Central memory CD4-positive, alpha-beta T cell (primary cell): ENCODE measurements around the gene GTPBP10.
A peak's percentile ranks its signal among the peaks of the same experiment; 100 is the strongest.
"Not testable (repeated sequence)": the region's sequence is repeated elsewhere in the genome, so short reads cannot be mapped to it uniquely, and the experiment has no call there.

Experiments
- DNase-seq: peaks from one replicate; pipeline ENCODE4 v3.0.0; 2022
- total RNA-seq, 3 experiments: gene quantifications; one replicate each; lab custom pipeline; 2026; lab: John Stamatoyannopoulos, UW

GTPBP10 gene, protein sequence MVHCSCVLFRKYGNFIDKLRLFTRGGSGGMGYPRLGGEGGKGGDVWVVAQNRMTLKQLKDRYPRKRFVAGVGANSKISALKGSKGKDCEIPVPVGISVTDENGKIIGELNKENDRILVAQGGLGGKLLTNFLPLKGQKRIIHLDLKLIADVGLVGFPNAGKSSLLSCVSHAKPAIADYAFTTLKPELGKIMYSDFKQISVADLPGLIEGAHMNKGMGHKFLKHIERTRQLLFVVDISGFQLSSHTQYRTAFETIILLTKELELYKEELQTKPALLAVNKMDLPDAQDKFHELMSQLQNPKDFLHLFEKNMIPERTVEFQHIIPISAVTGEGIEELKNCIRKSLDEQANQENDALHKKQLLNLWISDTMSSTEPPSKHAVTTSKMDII
- total RNA-seq, result 20.1 to 44.7 (median 44.2) reads per million in 3 experiments

DNA sequence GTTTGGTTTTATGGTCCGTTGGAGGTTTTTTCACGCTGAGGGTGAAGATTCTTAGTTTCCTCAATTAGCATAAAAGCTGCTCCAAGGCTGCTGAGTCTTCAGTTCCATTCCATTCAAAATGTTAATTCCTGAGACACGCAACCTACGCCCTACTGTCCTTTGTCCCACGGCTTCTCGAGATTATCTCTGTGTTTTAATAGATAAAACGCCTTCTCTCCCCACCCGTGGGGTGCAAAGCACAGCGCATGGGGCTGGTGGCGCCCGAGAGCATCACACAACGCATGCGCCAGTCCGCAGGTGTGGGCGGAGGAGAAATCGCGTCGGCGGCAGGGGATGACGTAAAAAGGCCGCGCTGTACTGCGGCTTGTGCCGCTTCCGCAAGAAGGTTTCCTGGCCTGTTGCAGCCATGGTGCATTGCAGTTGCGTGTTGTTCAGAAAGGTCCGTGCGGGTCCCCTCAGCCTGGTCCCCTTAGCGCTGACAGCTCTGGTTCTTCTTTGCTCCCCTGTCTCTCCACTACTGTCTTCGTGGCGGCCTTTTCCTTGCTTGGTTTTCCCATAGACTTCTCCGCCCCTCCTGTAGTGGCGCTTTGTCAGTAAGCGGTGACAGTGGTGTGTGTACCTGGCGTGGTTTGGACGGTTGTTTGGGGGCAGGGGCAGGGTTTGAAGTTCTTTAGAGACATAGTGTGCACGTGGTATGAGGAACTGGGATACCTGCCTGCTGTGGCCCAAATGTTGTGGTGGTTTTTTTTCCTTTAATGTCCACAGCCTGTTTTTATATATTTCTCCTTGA is at the start of gene GTPBP10:
GTPBP10 (plus strand) TSS at position 381 of the 790 bp plus-strand sequence; CDS start at position 407, 26 bp downstream.
- peak; percentile 94 for DNase-seq

DNA sequence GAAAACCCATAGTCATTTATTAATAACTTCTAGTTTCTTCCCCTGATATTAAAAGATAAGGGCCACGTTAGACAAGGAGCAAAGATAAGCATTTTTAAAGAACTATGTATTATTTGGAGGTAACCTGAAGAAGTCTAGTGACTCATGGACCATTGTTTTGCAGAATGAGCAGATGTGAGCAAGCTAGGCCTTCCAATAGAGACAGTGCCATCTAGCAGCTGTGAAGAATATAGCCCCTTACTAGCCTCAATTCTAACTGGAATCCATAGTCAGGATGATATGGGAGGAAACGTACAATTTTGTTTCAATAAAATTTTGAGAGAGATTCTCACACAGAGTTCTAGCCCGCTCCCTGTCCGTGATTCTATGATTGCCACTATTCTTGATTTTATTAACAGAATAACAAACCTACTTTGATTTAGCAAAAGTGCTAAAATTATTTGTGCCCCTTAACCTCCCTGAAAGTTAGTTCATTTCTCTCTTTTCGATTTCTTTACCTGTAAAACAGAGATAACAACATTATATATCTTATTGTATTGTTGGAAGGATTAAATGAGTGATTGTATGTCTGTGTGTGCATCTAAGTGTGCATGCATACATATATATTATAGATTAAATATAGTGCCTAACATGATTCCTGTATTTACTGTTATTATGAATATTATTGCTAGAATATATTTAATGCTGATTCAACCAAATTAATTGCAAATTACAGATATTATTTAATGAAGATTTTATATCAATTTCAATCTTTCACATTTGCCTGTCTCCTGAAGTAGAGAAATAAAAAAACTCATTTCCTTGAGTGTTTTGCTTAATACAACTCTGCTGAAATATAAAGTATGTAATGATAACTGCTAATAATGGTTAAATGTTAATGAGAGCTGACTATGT is 48.1 kb upstream of the GTPBP10 start:
- no peak for DNase-seq

DNA sequence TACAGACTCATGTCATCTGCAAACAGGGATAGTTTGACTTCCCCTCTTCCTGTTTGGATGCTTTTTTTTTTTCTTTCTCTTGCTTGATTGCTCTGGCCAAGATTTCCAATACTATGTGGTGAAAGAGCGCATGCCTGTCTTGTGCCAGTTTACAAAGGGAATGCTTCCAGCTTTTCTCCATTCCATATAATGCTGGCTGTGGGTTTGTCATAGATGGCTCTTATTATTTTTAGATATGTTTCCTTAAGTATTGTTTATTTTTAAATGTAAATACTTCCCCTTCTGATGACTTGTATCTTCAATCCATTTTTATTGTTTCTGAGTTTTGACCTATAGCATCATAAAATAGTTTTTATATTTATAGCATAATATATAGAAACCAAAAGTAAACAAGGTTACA is 43.3 kb upstream of the GTPBP10 start:
- DNase-seq, result no peak

DNA sequence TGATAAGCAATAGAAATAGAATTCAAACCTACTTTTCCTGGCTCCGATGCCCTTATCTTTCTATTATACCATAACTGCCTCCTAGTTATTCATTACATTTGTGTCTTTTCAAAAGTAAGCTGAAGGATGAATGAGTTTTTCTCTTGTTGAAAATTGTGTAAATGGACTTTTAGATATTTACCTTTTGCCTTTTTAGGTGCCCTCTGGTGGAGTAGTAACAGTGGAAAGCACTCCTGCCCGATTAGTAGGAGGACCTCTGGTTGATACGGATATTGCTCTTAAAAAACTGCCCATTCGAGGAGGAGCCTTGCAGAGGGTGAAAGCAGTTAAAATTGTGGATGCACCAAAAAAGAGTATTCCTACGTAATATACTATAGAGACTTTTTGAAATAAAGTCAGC is 36.6 kb upstream of the GTPBP10 start:
- no peak for DNase-seq

DNA sequence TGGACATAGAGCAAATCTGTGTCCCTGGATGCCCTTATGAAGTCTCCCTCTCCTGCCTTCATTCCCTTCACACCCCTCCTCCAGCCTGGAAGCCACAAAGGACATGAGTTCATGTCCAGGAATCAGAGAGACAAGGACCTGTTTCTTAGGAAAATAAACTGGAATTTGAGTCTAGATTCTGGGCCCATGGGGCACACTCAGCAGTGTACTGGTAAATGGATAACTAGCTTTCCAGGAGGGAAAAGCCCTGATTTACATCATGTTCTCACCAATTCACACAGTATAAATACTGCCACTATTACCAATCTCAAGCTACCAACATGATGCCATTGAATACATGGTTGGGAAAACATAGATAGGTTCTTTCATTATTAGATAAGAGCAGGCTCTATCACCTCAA is 35.3 kb upstream of the GTPBP10 start:
- DNase-seq, result no peak

DNA sequence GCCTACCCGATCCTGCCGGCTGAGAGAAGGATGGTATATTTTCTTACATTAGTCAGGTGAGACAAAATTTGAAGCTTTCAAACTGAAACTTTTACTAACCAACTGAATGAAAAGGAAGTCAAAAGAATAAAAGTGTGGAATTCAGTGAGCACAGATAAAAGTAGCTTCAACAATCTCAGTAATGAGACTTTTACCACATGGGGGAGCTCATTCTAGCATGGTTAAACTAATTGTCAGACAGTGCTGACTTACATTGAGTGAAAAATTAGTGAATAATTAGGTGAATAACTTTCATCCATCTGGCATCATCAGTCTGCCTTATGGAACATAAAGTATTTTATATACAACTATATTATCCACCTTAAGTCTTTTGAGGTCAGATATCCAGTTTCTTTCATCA is 33.8 kb upstream of the GTPBP10 start:
- no peak for DNase-seq

- DNase-seq, result no peak
Observed at GRCh38 chr7:90313907-90314306, 32.6 kb upstream of the GTPBP10 start.

DNA sequence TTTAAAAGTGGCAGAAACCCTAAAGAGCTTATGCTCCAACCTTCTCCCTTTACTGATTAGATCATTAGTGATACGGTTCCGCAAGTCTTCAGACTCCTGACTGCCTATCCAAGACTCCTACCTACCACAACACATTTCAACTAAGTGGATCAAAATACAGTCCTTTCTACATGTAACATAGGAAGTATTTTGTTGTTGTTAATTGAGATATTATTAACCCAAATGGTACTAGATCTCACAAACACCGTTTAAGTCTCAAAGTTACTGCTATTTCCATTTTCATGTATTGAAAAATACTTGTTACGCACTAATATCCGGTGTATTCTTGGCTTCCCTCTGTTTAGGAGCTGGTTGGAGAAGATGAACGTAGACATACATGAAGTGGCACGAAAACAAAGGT is 26.5 kb upstream of the GTPBP10 start:
- no peak for DNase-seq

DNA sequence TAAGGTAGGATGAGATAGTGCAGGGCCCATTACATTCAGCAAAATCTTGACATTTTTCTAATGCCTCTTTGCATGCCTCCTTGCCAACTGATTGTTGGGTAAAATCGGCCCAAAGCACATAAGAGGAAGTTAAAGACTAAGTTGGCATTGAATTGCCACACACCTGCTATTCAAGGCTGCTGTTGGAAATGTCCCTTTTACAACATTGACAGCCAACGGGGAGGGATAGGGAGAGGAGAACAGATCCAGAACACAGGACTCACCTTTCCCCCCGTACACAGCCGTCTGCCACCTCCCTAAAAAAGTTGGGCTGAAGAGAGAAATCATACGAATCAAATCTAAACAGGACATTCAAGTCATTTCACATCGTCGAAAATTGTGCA is 26.1 kb upstream of the GTPBP10 start:
- DNase-seq, result no peak

- DNase-seq, result no peak
Observed at GRCh38 chr7:90320801-90321494, 25.6 kb upstream of the GTPBP10 start, which contains the start of gene FAM237B. Gene FAM237B (minus strand): TSS chr7:90321304. CDS start chr7:90319748, 1,556 bp downstream.

DNA sequence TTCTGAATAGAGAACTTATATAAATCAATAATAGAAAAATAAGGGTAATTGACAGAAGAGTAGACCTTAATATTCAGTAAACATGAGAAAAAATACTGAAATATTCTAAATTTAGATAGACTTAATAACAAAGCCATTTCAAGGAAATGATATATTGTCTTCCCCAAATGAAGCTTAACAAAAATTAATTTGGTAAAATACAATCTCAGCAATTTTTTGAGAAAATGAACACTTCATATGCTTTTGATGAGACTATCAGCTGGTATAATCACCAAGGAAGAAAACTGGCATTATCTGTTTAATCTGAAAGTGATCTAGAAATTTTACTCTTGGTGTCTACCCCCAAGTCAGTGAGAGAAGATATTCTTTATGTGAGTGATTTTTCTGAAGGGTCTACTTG is 23.7 kb upstream of the GTPBP10 start:
- DNase-seq, result no peak

GRCh38 chr7:90326500-90326899 is 20.0 kb upstream of the GTPBP10 start:
- no peak for DNase-seq

- no peak for DNase-seq
Observed at GRCh38 chr7:90334193-90334843, 12.2 kb upstream of the GTPBP10 start.

DNA sequence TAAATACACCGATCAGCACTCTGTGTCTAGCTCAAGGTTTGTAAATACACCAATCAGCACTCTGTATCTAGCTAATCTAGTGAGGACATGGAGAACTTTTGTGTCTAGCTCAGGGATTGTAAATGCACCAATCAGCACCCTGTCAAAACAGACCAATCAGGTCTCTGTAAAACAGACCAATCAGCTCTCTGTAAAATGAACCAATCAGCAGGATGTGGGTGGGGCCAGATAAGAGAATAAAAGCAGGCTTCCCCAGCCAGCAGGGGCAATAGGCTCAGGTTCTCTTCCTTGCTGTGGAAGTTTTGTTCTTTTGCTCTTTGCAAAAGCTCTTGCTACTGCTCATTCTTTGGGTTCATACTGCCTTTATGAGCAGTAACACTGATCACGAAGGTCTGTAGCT is 11.6 kb upstream of the GTPBP10 start:
- not testable (repeated sequence) for DNase-seq

DNA sequence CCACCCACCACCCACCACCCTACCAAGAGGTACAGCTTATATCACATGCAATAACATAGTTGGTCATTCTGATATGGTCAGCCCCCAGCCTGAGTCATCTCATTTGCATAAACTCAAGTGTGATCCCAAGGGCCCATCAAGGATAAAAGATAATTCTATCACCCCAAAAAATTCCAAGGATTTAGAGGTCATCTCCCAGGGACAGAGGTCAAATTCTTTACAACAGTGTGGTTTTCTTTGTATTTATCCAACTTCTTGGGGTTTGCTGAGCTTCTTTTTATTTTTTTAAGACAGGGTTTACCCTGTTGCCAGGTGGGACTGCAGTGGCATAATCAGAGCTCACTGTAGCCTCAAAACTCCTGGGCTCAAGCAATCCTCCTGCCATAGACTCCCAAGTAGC is 9.4 kb upstream of the GTPBP10 start:
- no peak for DNase-seq

DNA sequence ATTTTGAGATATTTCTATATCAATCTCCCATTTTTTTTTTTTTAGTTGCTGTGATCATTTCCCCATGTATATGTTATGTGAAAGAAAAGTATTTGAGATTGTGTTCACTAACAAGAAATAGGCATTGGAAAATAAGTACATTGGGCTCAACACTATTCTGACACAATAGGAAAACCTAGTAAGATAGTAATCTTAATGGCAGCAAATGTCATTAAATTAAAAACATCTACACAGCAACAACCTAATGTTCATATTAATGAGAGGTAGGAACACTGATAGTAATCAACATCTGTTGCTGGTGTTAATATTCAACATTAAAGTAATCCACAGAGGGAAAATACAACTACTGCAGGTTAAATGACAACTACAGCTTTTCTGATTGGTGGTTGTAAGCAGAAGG is 1.5 kb upstream of the GTPBP10 start:
- DNase-seq, result no peak

DNA sequence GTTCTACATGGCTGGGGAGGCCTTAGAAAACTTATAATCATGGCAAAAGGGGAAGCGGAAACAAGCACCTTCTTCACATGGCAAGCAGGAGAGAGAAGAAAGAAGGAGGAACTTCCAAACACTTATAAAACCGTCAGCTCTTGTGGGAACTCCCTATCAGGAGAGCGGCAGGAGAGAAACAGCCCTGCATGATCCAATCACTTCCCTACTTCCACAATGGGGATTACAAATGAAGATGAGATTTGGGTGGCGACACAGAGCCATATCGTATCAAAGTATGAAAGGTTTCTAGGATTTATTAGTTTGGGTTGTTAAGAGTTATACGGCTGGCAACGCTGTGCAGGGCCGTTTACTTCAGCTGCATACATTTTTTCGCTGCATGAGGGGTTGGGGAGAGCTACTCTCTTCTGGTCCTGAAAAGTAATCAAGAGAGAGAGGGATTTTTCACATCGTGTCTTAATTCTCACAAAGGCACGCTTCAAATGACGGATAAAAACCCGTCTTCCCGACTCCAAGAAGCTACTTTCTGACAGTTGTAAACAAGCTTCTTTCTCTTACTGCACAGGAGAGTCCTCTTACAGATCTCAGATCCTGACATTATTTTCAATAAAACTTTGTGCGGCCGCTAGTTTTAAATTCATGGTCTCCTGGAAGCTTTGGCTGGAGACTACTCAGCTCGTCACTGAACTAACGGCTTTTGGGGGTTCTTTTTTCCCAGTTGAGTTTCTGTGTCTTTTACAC is 751 bp upstream of the GTPBP10 start:
- DNase-seq, result no peak

GRCh38 chr7:90347759-90348158 is 1.2 kb downstream of the GTPBP10 start:
- no peak for DNase-seq

DNA sequence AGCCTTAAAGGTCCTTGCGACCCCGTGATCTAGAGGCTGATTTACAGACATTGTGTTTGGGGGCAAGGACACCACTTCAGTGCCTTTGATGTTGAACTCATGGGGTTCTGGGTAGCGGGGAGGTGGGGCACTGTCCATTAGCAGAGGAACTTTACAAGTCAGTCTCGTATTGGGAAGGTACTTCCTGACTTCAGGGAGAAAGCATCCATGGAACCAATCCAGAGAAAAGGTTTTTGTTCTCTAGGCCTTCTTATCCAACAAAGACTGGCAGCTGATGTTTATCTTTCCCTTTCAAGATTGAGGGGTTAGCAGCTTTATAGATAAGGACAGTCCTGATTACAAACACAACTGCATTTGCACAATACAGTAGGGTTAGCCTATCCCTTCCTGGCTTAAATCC is 2.8 kb downstream of the GTPBP10 start:
- DNase-seq, result no peak

- not testable (repeated sequence) for DNase-seq
Observed at GRCh38 chr7:90350032-90350431, 3.5 kb downstream of the GTPBP10 start.

DNA sequence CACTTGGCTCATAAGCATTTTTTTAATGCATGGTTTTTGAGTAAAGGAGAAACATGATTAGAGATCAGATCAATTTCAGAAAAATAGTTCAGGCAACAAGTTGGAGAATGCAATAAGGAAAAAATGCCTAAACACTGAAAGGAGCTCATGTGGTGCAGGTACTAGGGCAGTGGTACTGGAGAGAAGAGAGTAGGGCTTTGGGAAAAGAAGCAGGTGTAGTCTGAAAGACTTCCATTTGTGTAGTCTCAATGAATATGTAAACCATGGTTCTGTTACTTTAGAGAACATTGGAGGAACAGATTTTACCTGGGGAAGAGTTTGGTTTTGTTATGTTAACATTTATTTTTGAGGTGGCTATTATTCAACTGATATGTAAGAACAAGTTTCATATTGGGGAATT is 5.5 kb downstream of the GTPBP10 start:
- no peak for DNase-seq
